HUDEP-2 (cell line): ENCODE results near the gene REEP1.
"Not testable (repeated sequence)": the region's sequence is repeated elsewhere in the genome, so short reads cannot be mapped to it uniquely, and the experiment has no call there.

ENCODE experiments used
- DNase-seq, 76 experiments: peaks; one replicate each; lab custom pipeline; 2025; ENCODE audit not compliant: unreplicated experiment in 76 of 76; lab: John Stamatoyannopoulos, UW

The REEP1 gene

GRCh38 chr2:86249176-86249575 is 88.2 kb downstream of the REEP1 start:
- DNase-seq, result no peak

DNA sequence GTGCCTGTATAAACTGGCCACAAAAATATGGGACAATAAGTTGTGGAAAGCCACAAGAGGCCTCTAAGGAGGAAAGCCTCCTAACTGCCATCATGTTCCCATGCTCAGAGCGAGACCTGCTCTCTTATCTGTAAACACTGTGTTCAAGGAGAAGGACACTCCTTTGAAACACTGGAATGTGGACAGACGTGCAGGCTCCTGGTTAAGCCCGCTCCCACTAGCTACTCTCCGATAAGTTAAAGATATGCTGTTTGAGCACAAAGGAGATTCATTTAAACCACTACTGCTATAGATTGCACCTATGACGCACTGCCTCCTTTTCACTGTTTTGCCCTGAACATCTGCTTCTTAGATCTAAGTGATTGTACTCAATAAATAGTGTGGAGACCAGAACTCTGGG is 92.2 kb downstream of the REEP1 start:
- not testable (repeated sequence) for DNase-seq

DNA sequence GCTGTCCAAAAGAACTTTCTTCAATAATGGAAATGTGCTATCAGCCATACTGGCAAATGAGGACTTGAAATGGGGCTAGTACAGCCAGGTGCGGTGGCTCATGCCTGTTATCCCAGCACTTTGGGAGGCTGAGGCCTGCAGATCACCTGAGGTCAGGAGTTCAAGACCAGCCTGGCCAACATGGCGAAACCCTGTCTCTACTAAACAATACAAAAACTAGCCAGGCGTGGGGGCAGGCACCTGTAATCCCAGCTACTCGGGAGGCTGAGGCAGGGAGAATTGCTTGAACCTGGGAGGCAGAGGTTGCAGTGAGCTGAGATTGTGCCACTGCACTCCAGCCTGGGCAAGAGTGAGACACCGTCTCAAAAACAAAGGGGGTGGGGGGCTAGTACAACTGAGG is 92.6 kb downstream of the REEP1 start:
- not testable (repeated sequence) for DNase-seq

DNA sequence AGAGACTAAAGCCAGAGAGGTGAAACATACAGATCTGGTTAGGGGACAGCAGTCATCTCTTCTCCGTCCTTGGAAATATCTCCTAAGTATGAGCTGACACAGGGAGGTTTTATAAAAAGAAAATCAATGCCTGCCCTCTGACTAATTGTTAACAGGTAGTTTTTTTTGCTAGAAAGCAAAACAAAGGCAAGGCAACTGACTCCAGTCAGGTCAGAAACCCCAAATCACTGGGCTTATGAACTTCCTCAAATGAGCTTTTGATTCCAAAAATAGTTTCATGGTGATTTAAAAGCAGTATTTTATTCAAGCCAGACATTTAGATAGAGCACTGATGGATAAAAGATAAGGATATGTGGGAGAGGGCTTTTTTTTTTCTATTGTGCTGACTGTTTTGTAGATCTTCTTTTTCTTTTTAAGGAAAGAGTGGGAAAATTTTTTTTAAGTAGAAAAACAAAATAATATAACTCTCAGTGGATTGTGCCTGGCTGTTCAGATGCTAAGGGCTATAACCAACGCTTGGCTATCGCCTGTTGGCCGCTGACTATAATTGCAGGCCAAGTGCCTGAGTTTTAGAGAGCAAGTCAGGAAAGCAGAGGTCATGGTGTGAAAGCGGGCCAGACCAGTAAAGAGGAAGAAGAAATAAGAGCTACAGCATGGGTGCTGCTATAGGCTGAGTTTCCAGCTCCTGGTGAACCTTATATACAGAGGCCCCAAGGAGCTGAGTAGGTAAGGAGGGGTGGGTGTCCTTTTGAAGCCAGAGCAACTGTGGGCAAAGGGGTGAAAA is 93.3 kb downstream of the REEP1 start:
- no peak for DNase-seq

GRCh38 chr2:86243272-86243671 is 94.2 kb downstream of the REEP1 start:
- no peak for DNase-seq

DNA sequence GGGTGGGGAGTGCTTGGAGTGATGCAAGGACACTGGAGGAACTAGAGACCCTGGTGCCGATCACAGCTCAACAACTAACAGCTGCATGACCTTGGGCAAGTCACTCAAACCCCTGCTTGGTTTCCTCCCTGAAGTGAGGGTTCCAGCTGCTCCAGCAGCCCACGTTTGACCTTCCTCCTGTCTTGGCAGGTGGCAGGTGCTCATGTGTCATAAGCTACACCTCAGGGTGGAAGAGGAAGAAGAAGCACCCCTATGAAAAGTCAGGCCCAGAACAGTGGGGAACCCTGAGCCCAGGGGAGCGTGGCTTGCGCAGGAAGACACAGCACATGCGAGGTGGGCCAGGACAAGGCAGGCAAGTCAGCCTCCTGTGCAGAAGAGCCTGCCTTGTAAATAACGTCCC is 95.8 kb downstream of the REEP1 start:
- no peak for DNase-seq

GRCh38 chr2:86240251-86240650 is 97.2 kb downstream of the REEP1 start:
- DNase-seq, result no peak

- DNase-seq, result no peak
These were observed 97.7 kb downstream of the REEP1 start for GRCh38 chr2:86239745-86240144.

GRCh38 chr2:86239326-86239725 is 98.1 kb downstream of the REEP1 start:
- no peak for DNase-seq

DNA sequence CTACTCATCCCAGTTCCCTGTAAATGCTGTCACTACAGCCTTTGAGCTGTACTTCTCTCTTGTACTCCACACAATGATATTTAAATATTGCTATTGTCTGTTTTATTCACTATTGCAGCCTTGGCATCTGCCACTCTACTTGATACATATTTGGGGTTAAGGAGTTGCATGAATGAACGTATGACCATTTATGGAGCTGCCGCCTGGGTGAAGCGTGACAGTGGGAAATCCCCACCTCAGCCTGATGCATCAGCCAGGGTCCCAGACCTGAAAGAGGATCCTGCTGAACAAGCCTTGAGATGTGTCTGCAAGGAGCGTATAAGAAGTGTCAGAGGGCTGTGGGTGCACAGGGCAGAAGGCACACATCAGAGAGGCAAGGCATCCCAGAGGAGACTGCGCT is 99.1 kb downstream of the REEP1 start:
- DNase-seq, result no peak

- no peak for DNase-seq
These were observed 100.3 kb downstream of the REEP1 start for GRCh38 chr2:86237172-86237571.

GRCh38 chr2:86235196-86235980 is 102.0 kb downstream of the REEP1 start:
- DNase-seq, result no peak

DNA sequence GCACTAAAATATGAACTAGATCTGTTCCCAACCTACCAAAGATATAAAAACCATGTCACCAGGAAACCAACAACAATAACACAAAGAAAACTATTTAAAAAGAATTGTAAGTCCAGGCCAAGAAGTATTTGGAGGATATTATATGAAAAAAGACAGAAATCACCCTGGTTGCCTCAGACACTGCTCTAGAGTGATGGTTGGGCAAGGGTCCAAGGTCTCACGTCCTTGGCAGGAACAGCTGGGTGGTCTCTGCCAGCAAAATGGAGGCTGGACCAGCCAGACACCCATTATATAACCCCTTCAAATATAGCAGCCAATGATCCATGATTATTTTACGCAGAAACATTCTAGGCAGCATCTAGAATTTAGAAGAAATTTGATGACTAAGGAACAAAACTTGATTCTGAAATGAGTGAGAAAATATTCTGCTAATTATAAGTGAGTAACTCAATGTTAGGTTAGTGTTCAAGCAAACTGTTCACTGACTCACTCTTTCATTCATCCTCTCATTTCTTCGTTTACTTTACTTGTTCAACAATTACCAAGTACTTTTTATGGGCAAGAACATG is 102.8 kb downstream of the REEP1 start:
- DNase-seq, result no peak

DNA sequence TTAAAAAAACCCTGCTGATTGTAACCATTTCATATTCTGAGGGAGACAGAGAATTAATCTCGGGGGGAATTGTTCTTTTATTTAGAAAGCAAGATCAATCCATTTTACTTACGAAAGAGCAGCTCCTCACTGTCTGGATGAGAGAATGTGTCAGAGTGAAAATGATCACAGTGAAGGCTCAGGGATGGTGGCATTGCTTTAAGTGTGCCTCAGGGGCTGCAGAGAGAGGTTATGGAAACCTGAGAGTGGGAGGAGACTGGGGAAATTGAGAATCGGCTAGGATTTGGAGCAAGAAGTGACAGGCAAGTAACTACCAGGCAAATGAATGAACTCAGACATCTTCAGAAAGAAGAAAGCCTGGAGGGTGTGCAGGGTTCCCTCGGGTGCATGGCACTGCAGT is 104.0 kb downstream of the REEP1 start:
- no peak for DNase-seq

DNA sequence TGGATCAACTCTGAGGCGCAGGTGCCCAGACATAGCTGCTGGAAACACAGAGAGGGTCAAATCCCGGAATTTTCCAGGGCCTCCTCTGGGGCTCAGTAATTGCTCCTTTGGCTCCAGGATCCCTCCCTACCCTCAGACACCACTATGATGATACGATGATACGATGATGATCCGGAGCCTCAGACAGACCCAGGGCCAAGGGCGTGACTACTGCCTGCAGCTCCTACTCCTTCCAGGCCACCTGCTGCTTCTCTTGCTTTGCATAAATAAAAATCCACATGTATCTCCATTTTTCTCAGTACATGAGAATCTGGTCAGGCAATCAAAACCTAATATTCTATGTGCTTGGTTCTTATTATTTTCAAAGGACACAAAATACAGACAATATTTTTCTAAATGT is 104.5 kb downstream of the REEP1 start:
- no peak for DNase-seq

DNA sequence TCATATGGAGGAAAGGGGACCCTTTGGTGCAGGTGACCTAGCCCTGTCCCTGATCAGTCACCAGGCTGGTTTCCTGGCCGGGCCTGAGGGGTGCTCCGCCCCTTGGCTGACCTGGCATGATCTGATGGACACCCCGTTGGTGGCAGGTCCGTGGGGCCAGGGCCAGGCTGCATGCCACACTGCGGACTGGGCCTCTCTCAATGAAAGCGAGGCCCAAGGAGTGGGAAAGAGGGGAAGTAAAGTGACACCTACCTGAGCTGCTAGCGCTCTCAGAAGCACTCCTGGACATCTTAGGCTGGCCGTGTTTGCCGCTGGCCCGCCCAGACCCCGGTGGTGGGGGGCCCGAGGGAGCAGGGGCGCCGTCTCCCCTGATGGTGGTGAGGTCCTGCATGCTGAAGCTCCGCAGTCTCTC is 105.0 kb downstream of the REEP1 start:
- DNase-seq, result no peak

DNA sequence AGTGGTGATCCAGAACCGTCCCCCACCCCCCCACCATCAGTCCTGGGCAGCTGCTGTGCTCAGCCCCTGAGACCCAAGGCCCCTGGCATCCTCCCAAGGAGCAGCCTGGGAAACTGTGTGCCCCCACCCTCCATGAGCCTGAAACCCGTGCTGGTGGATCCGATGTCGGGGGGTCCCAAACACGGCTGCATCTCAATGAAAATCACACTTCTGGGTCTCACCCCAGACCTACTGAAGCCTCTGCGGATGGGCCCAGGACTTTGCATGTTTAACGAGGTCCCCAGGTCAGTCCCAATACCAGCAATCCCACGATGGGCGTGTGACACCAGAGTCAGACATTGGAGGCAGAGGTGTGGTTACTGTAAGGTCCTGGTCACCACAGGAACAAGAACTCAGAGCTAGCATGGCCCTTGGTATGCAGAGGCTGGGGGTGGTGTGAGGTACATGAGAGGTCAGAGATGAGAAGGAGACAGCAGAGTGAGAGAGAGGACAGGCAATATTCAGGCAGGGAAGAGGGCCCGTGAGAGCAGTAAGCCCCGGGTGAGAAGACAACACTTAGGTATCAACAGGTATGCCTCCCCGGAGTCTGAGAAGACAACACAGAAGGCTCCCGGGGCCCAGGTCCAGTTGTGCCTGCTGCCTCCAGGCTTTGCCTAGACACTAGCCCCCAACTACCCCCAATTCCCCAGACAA is 105.6 kb downstream of the REEP1 start:
- no peak for DNase-seq

DNA sequence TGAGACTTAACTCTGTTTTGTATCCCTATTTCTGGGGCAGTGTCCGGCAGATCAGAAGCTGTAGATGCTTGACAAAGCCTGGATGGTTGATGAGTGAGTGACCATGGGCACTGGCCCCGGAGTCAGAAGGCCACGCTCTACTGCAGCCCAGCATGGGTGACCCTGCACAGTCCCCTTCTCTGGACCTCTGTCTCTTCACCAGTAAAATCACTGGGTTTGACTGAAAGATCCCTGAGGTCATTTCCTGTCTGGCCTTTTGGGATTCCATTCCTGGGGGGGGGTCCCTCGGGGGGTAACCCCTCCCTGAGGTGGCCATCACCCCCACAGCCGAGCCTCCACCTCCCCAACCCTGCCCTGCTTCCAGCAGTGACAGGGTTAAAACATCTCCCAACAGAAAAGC is 106.5 kb downstream of the REEP1 start:
- DNase-seq, result no peak

DNA sequence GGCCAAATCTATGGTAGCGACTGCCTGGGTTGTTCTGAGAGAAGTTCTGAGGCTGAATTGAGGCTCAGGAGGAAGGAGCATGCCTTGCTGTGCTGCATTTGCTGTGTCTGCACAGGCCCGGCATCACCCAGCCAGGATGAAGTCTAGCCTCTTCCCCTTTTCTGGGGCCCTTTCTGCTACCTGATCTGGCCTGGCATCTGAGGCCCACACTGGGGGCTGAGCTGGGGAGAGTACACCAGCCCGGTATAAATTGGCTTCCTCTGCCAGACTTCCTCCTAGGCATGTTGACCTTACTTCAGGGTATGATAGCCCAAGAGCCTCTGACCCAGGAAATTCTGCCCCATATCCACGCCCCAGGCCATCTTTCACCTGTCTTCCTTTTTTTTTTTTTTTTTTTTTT is 108.2 kb downstream of the REEP1 start:
- DNase-seq, result no peak

- DNase-seq, result not testable (repeated sequence)
These were observed 108.9 kb downstream of the REEP1 start for GRCh38 chr2:86228574-86228973.

GRCh38 chr2:86227685-86228084 is 109.7 kb downstream of the REEP1 start:
- no peak for DNase-seq
